Stimulated activated CD8-positive, alpha-beta memory T cell treated with anti-CD3 and anti-CD28 coated beads, Interleukin-15, amount 100 ng/mL, for 48 hours (primary cell): ENCODE results near the gene PRAC1.

Source experiments
- DNase-seq, 2 donors: peaks; one replicate each; pipeline ENCODE4 v3.0.0-alpha.2; 2020; ENCODE audit warnings: low read depth in 2 of 2

Gene PRAC1

GRCh38 chr17:48704361-48705248 is 17.7 kb downstream of the PRAC1 start:
- no peak for DNase-seq

- no peak for DNase-seq
Observed at GRCh38 chr17:48701864-48702532, 20.3 kb downstream of the PRAC1 start.

- no peak for DNase-seq
Observed at GRCh38 chr17:48693178-48693577, 29.1 kb downstream of the PRAC1 start.

GRCh38 chr17:48692049-48692448 is 30.3 kb downstream of the PRAC1 start:
- no peak for DNase-seq

- DNase-seq, result no peak
Observed at GRCh38 chr17:48690655-48691054, 31.7 kb downstream of the PRAC1 start.

- DNase-seq, result no peak
Observed at GRCh38 chr17:48681609-48682008, 40.7 kb downstream of the PRAC1 start.

GRCh38 chr17:48679385-48680096 is 42.8 kb downstream of the PRAC1 start:
- DNase-seq, result no peak

- DNase-seq, result peak; percentile 45 to 54
Observed at GRCh38 chr17:48678141-48678971, 44.0 kb downstream of the PRAC1 start.

- no peak for DNase-seq
Observed at GRCh38 chr17:48676963-48677558, 45.3 kb downstream of the PRAC1 start.

- DNase-seq, result no peak
Observed at GRCh38 chr17:48672340-48672739, 50.0 kb downstream of the PRAC1 start.
